Stimulated activated CD8-positive, alpha-beta memory T cell treated with anti-CD3 and anti-CD28 coated beads, Interleukin-12 subunit alpha, Interleukin-12 subunit beta, amount 100 ng/mL, for 24 hours (primary cell): ENCODE results near the gene RANBP17.
"Not testable (repeated sequence)": the region's sequence is repeated elsewhere in the genome, so short reads cannot be mapped to it uniquely, and the experiment has no call there.

ENCODE experiments used
- DNase-seq: peaks from one replicate; pipeline ENCODE4 v3.0.0-alpha.2; 2020; ENCODE audit errors: extremely low read depth

Gene RANBP17

DNA sequence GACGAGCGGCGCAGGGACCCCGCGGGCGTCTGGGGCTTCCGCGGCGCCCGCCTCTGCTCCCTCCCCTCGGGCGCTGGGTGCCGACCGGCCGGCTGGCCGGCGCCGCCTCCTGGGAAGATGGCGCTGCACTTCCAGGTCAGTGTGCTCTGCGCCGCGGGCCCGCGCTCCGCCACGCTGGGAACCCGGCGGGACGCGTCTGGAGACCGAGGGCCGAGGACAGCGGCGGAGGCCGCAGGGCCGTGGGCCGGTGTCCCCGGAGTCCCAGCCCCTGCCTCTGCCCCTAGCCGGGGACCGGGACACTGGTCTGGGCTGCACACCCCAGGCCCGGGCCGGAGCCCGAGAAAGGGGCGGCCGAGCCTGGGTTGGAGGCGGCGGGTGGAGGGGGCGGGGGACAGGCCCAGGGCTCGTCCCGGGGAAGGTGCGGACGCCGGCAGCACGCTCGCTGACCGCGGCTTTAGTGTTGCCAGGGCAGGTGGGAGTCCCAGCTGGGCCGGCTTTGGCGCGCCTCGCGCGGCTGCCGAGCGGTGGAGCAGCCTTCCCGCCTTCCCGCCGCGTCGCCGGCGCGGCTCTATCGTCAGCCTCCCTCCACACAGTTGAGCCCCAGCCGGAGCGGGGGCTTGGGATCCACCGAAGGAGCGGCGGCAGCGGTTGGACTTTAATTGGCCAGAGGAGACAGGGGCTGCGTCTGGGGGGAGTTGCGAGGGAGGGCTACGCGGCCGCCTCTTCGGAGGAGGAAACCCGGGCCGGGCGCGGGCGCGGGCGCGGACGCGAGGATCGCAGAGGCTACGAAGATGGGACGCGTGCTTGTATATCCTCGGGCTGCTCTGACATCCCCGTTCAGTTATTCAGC is at the start of gene RANBP17:
RANBP17 (plus strand) TSS at position 102 of the 850 bp plus-strand sequence.
- no peak for DNase-seq

DNA sequence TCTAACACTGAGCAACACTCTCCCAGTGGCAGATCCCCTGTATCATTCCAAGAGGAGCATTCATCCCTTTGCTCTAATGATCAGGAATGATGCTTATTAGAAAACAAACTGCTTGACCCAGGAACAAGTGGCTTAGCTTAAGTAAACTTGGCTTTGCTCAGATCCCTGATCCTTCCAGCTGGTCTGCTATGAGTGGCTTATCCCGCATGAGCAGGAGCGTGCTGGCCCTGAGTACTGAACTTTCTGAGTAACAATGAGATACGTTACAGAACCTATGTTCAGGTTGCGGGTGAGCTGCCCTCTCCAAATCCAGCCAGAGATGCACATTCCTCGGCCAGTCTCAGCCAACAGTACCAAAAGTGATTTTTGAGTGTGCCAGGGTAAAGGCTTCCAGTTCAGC is 48.6 kb upstream of the RANBP17 start:
- DNase-seq = no peak

DNA sequence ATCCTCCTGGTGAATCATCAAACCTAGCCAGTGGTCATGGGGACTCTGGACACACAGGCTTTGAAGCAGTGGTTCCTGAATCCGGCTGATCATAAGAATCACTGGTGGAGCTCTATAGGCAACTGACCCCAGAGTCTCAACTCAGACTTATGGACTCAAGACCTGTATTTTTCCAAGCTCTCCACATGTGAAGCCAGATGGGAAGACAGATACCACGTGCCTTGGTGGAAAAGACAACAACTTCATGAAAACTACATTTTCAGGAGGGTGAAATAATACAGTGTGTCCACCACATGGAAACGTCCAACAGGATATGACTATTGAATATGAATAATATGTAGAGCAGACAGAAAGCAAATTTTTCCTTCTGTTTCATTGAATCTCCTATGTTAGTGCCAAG is 44.6 kb upstream of the RANBP17 start:
- no peak for DNase-seq

DNA sequence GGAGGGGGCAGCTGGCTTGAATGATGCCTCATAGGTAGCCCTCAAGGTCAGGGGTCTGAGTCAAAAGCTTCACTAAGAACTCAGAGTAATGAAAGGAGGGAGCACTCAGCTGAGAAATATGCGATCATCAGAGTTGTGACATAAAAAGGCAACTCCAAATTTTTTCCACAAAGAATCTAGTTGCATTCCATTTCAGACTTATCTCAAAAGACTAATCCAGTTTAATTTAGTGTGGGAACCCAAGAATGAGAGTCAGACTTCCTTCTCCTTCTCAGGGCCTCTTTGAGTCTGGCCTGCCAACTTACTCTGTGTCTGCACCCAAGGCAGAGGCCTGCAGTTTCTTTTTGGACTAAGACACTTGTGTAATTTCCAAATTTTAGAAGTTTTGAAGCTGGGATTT is 43.6 kb upstream of the RANBP17 start:
- DNase-seq = no peak

DNA sequence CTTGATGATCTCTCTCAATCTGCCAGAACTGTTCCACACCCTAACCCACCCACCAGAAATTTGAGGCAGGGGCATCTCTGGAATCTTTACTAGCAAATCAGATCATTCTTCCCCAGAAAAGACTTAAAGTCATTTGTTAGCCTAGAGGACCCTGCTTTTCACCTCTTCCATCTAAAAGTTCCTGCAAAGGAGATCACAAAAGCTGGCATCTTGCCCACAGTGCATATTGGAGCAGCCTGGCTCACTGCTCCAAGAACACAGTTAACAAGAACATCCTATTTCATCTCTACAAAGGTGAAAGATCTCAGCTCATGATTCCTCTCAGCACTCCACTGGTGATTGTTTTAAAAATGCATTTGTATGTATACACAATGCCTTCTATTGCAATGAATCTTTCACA is 42.0 kb upstream of the RANBP17 start:
- DNase-seq = no peak

DNA sequence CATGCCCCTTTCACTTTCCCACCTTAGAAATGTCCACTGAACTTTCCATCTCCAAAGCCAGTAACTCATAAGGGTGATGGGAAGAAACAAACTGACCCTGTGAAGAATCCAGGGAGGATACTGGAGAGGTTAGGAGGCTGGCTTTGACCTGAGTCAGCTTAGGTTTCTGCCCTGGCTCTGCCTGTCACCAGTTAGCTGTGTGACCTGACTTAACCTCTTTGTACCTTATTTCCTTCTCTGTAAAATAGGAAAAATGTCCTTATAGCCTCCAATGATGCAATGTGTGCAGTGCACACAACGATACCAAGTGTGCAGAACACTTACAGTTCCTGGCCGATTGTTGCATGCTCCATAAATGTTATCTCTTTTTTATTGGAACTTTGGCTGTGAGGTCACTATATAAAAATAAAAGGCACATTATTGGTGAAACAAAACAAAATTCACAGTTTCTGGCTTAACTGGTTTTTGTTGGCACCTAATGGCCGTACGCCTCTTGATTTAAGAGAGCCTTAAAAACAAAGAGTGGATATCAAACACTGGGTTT is 40.5 kb upstream of the RANBP17 start:
- DNase-seq = no peak

DNA sequence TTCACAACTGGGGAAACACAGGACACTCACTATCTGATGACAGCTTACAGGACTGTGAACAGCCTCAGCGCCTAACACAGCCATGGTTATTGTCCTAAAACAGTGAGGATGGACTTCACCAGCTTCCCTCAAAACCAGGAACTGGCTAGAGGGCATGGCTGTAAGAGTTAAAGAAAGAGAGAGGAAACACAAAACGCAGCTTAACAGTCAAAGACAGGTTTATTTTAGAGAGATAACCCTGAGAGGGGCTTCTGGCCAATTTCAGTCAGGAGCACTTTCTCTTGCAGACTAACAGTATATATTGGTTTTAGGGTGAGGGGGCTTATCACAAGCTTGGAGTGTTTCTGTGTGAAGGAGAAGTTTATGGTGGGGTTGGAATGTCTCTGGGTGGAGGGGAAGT is 35.7 kb upstream of the RANBP17 start:
- DNase-seq = no peak

DNA sequence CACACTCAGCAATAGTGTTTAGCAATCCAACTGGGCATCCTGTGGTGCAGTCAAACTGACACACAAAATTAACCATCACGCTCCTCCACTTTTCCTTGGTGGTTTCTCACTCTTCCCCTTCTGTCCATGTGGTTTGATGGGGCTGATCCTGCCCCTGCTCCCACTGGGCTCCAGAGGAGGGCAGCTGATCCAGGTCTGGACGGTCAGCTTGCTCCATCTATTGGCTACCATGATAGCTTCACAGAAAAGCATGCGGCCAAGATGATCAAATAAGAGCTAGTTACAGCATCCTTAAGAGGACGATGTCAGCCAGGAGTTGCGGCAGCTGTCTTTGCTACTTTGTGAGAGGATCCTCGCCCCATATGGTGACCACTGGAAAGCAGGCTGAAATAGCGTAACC is 29.6 kb upstream of the RANBP17 start:
- no peak for DNase-seq

DNA sequence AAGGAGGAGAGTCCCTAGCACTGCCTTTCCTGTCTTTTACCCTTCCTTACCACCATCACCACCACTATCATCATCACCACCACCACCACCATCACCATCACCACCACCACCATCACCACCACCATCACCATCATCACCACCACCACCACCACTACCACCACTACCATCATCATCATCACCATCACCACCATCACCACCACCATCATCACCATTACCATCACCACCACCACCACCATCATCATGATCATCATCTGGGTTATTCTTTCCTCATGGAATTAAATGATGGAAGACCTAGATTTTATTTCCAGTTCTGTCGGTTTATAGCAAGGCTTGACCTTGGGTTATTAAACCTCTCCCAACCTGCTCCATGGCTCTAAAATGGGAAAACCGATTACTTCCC is 27.8 kb upstream of the RANBP17 start:
- not testable (repeated sequence) for DNase-seq

DNA sequence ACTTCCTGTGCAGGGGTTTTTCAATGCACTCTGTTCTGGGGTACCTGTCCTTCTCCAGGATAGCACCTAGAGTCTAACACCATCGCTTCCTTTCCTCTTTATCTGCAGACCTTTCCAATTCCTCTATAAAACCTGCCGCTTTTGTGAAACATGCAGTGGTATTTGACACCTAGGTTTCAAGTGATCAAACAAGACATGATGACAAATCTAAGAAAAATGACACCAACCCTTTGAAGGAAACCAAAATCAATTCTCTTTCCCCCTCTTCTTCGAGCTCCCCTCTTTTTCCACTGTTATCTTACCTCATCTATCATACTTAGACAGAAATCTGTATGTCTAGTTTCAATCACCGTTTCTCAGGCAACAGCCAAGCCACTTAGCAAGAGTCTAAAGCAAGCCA is 25.6 kb upstream of the RANBP17 start:
- no peak for DNase-seq

DNA sequence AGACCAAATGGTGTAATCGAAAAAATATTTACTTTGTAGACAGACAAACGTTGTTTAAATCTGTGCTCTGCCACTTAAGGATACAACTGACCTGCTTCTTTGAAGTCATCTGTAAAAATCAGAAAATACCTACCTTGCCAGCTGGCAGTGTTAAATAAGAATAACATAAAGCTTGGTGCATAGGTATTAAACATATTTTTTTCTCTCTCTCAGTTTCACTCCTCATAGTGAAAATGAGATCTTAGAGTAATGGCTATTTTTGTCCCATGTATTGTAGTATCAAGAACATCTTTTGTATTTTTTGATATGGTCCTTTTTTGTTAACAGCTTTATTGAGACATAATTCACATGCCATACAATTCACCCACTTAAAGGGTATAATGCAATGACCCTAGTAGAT is 17.9 kb upstream of the RANBP17 start:
- no peak for DNase-seq

DNA sequence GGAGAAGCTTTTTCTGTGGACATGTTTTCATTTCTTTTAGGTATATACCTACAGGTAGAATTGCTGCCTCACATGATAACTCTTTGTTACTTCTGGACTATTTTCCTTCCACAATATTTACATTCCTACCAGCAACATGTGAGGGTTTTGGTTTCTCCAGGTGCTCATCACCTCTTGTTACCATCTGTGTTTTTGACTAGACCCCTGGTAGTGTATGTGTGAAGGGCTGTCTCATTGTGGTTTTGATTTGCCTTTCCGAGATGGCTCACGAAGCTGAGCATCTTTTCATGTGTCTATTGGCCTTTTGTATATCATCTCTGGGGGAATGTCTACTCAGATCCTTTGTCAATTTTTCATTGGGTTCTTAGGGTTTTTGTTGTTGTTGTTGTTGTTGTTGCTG is 17.2 kb upstream of the RANBP17 start:
- no peak for DNase-seq

DNA sequence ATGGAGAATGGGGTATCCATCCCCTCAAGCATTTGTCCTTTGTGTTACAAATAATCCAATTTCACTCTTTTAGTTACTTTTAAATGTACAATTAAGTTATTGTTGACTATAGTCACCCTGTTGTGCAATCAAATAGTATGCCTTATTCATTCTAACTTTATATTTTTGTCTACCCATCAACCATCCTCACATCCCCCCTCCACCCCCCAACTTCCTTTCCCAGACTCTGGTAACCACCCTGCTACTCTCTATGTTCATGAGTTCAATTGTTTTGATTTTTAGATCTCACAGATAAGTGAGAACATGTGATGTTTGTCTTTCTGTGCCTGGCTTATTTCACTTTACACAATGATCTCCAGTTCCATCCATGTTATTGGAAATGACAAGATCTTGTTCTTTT is 15.4 kb upstream of the RANBP17 start:
- DNase-seq = no peak

DNA sequence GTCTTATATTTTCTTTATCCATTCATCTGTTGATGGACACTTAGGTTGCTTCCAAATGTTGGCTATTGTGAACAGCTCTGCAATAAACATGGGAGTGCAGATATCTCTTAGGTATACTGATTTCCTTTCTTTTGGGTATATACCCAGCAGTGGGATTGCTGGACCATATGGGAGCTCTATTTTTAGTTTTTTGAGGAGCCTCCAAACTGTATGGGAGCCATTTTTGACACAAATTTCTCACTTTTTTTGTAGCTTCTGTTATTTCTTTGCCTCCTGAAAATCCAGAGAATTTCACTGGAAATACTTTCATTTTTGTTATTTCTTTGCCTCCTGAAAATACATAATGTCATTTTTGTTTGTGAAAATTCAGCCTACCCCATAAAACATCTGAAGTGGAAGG is 15.0 kb upstream of the RANBP17 start:
- no peak for DNase-seq

DNA sequence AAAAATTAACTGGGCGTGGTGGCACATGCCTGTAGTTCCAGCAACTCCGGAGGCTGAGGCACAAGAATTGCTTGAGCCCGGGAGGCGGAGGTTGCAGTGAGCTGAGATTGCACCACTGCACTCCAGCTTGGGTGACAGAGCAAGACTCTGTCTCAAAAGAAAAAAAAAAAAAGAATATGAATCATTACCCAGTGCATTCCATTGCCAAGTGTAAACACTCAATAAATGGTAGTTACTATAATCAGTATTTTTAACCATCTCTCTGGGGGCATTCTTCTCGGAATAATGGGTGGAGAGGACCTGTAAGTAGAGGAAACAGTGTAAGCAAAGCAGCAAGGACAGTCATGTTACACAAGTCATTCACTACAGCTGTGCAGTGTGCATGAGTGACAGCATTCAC is 13.8 kb upstream of the RANBP17 start:
- no peak for DNase-seq

DNA sequence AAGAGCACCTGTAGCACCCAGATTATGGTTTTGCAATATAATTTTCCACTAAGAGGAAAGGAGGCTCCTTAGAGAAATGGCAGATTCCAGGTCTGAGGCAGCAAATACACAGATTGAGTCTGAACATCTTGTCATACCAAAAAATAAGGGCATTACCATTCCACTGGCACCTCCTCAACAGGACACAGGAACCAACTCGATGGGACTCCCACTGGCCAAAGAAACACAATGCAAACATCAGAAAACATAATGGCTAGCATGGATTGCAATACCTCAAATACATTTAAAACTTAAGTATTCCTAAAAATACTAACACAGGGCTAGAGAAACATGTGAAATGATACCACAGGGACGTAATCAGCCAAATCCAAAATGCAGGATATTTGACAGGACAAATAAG is 12.4 kb upstream of the RANBP17 start:
- no peak for DNase-seq

DNA sequence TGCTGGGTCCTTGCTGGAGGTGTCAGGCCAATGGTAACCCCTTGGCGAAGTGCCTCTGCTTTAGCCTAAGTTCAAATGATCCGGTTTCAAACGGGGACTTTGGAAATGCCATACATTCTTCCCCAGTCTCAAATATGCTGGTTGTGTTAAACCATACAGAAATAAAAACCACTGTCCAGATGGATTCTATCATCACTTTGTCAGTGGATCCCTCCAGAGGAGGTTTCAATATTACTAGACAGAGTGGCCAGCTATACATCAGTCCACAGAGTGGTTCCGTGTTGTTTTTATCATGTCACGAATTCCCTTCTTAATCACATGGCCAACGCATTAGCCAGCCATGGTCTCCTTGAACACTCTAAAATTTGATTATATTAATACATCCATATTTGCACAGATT is 7.3 kb upstream of the RANBP17 start:
- DNase-seq = no peak

DNA sequence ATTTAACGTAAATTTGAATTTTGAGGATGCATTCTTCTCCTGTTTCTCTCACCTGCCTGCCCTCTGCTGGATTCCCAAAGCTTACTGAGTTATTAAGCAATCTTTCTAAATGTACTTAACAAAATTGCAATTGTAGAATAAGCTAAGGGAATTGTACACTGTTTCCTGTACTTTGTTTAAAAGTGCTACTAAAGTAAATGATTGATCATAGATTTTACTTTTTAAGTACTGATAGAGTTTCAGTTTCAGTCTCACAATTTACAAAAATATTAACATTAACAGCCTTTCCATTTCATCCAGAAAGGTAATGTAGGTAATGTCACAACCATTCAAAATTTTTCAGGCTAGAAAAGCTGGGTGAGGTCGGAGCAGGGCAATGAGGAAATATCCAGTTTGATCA is 4.8 kb upstream of the RANBP17 start:
- DNase-seq = no peak

DNA sequence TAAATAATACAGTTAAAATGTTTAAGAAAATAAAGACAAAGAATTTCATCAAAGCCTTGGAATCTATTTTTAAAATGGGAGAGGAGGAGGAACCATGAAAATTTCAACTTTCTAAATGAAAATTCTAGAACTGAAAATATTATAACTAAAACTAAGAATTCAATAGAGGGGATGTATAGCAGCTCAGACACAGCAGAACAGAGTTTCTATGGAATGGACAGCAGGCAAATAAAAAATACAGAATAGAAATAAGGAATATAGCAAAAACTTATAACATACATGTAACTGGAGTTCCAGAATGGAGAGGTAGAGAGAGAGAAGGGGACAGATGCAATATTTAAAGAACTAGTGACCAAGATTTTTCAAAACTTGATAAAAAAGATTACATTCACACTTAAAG is 1.4 kb upstream of the RANBP17 start:
- no peak for DNase-seq

DNA sequence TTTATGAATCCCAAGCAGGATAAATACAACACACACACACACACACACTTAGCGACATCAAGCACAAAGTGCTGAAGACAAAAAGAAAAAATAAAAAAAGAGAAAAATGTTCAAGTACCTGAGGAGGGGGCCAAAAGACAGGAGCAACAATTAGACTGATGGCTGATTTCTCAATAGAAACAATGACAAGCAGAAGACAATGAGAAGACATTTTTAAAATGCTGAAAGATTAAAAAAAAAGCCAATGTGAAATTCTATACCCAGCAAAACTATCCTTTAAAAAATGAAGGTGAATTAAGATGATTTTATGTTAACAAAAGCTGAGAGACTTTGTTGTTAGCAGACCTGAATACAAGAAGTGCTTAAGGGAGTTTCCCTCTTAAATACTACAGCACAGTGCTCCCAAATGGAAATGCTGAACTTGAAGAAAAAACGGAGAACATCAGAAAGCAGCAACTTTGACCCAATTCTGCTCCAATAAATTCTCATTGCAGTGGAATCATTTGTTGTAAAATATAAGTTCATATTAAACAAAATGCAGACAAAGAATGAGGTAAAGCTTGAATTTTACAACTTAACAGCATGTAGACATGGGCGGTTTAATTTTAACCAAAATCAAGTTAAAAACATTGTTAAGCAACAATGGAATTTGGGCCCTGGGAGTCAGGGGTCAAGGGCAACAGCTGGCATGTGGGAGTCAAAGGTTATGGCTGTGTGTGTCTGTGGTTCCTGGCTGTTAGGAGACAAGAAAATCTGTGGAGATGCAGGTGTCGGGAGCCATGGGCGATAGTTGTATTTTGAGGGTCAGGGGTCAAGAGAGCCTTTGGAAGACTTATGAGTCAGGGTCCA is 776 bp upstream of the RANBP17 start:
- DNase-seq = no peak

DNA sequence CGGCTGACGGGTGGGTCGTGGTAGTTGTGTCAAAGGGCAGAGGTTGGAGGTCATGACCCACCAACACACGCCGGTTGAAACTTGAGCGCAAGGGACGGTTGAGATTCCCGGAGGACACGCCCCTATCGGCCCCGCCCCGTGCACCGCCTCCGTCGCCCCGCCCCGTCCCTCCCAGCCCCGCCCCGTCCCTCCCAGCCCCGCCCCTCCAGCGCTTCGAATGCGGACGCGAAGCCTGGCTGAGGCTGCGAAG is 226 bp upstream of the RANBP17 start:
- no peak for DNase-seq

DNA sequence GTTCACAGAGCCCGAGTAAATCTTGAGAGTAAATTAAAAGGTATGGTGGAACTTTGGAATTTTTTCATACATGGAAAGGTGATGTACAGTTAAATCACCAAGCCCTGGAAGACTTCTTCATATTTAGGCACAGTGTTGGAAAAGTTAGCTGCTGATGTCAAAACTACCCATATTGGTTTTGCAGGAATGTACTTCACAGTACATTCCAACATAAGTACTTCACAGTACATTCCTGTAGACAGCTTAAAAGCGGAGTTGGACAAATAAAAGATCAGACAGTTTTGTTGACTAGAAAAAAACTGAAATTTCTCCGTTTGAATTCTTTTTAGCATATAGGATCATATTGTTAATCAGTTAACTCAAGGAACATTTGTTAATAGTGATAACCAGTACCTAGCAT is 1.8 kb downstream of the RANBP17 start:
- no peak for DNase-seq

DNA sequence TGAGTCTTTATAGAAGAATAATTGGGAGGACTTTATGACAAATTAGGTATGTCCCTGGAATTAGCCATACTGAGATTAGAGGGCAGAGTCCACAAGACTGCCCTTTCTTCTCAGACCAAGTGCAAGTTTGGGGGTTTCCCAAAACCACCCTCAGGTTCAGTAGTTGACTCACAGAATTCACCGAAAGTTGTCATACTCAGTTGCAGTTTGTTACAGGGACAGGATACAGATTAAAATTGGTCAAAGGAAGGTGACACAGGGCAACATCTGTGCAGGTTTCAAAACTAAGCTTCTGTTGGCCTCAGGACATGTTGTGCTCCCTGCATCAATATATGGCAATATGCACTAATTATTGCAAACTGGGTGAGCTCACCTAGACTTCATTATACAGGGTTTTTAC is 3.8 kb downstream of the RANBP17 start:
- DNase-seq = no peak
